HuH-7 (cell line): Measurements from ENCODE around the gene GMDS.

Experiments used
- DNase-seq: peaks from one replicate; pipeline ENCODE4 v3.0.0; 2011; ENCODE audit warnings: low spot score

The GMDS gene

DNA sequence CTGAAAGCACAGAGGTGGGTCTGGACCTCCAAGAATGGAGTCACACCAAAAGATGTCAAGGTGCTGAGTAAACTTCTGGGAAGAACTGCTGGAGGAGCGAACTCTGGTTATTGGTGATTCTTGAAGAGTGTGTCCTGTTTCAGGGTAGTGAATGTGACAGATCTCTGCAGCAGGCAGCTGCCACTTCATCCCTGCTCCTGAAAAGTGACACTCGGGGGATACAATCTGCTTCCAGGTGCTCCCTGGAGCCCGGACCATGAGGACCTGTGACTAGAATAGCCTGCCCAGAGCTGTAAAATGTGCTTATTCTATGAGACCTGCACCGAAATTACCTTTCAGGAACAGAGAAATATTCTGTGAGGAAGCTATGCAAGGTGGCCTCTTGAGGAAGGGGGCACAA lies 444.6 kb downstream of the GMDS start:
- no peak for DNase-seq

DNA sequence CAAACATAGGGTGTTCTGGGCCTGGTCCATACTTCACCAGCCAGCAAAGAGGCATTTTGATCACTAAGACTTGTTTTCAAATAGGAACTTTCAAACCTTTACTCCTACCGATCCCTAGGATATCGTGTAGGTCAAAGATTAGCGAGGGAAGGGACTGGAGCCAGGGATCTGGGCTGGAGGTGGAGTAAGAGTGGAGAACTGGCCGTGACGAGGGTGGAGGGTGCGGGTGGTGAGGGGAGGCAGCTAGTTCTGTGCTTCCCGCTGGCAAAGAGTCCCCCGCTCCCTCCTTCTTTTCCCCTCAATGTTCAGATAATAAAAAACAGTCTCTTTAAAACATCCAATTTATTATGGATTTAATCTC lies 446.5 kb downstream of the GMDS start:
- DNase-seq = no peak

DNA sequence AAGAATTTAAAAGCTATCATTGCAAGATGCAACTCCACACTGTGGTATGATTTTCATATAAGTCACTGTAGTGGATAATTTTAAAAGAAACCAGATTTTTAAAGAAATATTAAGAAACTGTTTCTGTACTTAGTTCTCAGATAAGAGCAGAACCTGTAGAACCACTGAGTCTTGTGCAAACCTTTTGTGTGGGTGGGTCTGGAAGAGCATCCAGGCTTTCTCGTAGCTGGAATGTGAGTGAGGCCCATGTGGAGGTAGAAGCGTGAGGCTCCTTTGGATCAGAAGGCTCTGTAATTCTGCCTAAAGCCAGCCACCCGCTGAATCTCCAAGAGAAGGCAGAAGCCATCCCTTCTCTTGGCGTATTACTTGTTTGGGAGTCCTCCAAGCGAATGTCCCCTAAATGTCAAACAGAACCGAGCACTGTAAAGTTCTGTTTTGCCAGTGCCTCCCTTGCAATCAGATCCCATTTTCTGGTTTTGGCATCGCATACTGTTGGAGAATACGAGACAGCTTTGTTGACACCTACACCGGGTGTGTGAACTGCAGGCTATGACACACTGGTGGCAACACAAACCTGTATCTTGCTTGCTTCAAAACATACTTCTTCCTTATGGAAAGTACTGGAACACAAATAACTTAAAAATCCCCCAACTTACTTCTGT lies 447.0 kb downstream of the GMDS start:
- DNase-seq = no peak

DNA sequence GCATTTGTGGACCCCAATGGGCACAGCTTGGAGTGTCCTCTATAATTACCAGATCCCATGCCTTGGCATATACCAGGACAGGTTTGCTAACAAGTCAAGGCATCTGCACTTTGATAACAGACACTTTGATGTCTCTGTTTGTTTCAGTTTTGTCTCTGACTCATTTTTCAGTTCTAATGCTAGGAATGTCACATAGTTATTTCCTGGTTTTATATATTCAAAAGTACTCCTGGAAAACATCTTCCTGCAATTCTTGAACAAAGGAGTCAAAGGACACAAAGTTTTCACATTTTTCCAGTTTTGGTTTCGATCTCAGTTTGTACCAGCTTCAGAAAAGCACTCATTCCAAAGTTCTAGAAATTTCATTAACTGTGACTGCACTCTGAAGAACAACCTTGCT lies 447.6 kb downstream of the GMDS start:
- DNase-seq = no peak

DNA sequence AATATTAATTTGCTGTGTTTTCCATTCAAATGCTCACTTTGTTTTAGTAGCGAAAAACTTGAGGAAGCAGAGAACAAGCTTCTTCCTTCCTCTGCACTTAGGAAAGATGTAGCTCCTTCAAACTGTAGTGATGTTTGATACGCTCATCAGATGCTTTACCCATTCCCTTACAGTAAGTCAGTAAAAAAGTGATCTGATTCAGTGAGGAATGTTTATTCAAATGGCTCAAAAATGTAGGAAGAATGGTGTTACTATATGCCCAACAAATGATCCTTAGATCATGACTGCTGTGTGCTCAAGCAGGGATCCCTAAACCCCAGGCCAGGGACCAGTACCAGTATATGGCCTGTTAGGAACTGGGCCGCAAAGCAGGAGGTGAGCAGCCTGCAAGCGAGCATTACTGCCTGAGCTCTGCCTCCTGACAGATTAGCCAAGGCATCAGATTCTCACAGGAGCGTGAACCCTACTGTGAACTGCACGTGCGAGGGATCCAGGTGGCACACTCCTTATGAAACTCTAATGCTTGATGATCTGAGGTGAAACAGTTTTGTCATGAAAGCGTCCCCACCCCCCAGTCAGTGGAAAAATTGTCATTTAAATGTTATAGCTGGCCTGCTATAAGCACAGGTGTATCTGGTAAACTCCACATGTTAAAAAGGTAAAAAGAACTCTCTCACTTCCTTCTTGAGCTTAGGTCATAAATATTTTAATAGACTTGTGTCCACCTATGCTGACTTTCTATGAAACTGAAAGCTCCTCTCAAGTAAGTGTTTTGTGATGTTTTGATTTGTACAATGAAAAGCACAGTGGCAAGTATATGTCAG lies 448.5 kb downstream of the GMDS start:
- DNase-seq = no peak

DNA sequence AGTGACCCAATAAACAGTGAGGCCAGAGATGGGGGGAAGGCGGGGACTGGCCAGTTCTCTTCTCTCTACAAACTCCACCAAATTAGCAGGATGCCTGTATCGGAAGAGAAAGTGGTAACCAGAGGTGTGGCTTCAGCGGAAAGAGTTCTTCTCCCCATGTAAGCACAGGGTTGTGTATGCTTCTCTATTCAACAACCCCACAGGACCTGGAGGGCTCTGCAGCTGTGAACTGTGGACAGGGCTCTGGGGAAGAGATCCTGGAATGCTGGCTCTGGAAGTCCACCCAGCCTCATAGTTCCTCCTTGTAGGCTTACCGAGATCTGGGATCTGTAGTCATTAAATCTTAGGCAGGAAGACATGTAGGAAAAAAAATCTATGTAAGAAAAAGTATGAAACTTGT lies 449.5 kb downstream of the GMDS start:
- DNase-seq = no peak

DNA sequence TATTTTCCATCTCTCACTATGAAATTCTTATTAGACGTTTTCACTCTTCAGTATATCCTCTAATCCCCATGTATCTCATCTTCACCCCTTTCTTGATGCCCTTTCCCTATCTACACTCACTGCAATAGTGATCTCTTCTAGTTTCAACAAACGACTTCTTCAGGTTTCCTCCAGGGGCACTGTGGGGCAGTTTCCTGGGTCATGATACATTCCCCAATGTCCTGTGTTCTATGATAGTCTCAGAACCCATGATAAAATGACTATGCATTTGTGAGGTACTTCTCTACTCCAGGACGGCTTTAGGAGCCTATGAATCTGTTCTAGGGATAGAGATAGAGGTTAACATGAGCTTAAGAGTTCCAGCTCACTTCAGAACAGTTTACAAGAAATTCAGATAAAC lies 452.4 kb downstream of the GMDS start:
- peak; percentile 60 for DNase-seq

DNA sequence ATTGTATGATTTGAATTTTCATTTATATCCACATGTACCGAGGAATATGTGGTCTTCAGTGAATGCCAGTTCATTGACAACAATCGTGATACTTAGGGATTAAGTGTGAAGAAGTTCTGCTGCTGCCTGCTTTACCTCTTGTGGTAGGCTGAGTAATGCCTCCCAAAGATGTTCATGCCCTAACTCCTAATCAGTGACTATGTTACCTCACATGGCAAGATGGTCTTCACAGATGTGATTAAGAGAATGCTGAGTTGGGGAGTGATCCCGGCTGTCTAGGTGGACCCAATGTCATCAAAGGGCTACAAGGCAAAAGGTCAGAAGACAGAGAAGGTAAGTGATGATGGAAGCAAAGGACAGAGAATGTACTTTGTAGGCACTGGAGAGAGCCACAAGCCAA lies 454.7 kb downstream of the GMDS start:
- DNase-seq = no peak

DNA sequence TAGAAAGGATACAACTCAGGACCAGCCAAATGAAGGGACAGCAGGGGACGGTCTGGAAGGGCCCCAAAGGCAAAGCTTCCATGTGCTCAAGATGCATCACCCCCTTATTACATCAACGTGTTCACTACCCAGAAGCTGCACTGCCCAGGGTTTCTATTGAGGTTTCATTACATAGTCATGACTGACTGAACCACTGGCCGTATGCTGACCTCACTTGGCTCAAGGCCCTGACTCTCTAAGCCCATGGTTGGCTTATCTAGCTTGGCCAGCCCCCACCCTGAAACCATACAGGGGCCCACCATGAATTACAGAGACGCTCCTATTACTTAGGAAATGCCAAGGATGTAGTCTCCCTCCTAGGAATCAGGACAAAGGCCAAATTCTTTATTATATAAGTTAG lies 456.3 kb downstream of the GMDS start:
- DNase-seq = no peak

DNA sequence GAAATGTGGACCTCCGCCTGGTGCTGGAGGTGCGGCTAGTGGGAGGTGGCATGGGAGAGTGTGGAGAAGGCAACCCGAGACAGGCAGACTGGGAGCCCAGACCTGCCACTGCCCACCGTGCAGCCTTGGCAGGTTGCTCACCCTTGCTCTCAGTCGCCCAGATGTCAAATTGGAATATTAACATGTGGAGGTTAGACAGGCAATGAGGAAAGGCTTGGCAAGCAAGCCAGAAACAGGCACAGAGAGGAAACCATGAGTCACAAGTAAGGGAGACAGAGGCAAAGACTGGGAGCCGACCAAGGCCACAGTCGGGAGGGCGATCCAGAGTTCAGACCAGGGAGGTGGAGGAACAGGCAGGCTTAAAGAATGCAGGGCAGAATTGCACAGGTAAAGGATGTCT lies 457.5 kb downstream of the GMDS start:
- DNase-seq = no peak

DNA sequence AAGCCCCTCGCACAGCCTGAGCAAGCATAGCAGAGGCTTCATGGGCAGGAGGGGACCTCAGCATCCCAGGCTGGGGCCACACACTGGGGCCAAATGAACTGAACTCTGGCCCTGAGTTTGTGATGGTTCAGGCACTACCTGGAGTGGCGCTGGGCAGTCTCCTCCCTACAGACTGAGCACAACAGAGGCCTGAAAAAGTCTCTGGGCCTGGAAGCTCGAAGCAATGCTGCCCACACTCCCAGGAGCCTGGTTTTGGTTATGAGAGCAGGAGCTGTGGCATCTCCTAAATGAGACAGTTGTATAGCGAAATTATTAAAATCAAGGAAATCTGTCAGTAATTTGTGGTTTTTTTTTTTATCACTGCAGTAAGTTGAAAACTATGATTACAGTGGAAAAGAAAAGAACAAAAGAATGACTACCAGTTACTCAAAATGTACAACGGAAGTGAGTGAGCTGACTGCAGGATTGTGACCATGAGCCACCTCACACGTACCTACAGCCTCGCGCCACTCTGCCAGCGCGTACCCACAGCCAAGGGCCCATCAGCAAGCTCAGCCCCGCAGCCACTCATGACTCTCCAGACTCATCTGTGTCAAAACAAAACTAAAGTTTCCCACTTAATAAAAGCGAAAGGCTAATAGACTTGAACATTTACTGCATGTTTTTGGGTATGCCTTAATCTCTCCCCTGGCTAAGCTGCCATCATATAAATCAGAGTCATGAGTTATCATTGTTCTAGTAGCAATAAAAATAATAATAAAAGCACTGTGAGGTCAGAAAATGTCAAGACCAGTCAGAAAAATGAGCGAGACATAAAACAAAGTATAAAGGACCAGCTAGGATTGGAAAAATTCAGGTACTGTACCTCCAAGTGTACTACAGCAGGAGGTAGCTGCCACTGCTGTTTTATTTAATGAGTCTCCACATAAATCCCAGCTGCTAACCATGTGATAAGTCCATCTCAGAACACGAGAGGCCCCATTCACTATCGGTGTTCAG lies 458.7 kb downstream of the GMDS start:
- no peak for DNase-seq

DNA sequence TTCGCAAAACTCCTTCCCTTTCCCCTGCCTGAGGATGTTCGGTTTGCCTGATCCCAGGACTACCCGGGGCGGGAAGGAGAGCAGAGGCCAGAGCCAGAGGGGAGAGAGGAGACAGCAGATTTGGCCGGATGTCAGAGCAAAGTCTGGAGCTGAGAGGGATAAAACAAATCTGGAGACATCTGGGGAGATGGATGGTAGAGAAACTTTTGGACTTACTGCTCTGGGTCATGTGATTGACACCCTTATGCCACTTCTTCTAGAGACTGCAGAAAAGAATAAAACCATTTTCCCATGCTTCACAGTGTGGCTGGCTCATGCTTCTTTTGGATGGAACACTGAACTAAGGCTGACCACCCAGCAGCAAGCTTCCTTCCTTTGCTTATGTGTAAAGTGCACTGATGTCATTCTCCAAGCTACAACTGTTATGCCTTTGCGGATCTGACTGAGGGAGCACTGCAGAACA lies 461.0 kb downstream of the GMDS start:
- DNase-seq = no peak

DNA sequence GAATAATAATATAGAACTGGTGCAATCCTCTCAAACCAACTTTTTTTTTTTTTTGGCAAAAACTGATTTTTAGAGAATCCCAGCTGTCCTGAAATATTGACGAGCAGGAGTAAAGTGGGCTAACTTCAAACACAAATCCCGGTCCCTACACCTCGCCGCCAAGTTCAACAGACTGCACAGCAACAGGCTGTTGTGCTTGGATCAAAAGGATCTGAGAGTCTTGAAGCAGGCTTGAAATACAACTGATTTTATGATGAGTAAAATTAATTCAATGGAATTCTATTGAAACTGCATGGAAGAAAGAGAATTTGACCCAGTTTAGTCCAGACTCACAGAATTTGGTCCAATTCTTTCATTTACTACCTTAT lies 463.6 kb downstream of the GMDS start:
- DNase-seq = no peak

DNA sequence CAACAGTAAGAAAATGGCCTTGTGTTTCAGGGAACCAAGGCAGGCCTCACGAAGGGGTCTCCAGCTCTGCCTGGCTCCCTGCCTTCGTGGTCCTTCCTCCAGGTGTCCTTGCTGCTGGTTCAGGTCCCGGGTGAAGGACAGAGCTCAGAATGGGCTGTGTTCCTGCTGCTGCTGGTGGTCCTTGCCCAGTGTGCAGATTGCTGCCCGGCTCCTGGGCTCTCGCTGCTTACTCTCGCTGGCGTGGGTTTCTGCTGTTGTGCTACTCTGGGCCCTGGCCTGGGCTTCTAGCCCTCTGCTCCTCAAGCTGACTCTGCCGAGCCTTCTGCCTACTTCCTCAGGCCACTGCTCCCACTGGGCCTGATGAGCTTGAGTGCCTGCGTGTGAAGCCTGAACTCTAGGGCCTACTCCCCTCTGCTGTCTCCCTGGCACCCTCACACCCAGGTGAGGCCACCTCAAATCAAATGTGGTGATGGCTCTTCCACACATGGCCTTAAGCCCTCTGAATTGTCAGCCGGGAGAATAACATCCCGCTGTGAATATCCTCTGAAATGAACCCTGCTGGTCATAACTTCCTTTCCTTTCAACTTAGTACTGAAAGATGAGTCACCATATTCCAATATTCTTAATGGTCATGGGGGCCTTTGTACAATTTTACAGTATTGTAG lies 464.1 kb downstream of the GMDS start:
- DNase-seq = no peak

DNA sequence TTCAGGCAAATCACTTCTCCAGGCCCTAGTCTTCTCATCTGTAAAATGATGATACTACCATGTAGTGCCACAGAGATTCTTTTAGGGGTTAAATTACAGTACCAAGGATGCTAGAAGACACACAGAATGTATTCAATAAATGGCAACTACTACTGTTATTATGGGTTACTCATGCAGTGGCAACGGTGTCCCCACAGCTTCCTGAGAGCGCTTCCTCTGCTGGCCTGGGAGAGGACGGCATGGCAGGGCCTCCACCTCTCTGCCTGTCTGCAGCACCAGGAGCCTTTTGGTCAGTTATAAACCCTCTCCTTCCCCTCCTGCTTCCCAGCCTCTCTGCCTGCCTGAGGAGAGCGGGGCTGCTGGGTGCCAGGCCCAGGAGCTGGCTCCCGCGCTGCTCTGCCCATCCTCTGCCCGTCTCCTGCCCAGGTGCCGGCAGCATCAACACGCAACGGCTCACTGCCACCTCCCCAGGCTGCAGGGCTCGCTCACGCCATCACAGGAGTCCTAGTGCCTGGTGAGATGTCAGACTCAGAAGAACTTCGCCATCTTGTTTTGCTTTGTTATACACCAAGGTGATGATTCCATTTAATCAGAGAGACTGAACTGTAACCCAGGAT lies 465.0 kb downstream of the GMDS start:
- no peak for DNase-seq

DNA sequence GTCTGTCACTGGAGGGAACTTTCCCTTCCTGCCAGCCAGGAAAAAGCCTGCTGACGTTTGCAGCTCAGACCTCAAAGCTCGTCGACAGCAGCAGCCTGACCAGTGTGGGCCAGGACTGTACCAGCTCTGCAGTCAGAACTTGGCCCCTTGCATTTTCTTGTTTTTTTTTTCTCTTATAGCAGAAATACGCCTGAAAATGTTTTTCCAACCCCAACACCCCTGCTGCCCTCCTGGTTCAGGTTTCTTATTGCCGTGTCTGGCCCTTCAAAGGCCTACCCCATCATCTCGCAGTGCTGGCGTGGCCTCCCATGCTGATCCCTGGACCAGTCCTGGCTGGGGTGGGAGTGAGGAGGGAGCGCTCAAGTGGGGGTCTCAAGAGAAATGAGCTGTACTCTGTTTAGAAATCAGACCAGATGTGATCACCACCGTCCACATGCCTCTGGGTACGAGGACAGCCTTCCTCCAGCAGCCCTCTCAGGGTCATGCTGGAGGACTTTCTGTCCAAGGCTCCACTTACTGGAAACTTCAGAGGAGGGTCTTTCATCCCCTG lies 466.6 kb downstream of the GMDS start:
- no peak for DNase-seq

DNA sequence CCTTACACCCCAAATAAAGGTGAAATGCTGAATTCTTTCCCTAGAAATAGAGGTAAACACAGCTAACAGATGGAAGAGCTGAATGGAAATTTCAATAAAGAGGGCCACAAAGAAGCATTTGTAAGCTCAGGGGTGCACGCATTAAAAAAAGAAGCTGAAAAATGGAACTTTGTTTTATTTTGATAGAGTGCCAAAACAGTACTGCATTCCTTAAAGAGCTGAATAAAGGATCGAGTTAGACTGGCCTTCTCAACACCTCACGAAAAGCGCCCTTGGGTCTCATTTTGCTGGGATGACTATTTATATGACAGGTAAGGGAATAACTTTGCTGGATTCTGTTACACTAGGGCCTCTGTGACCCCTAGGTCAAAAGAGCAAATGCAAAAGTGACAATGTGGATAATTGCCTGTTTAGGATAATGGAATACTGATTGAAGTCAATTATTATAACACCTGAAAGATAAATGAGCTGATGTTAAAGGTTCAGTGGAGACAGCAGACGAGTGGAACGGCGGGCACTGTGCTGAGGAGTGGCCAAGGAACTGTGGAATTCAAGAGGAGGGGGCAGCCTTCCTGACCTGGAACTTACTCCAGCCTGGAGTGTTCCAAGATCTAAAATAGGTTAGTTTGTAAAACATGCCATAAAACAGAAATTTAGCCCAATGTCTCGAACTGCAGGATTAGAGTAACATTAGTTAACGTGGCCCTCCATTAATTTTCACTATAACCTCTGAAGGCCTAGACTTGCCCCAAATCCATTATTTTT lies 467.3 kb downstream of the GMDS start:
- no peak for DNase-seq

DNA sequence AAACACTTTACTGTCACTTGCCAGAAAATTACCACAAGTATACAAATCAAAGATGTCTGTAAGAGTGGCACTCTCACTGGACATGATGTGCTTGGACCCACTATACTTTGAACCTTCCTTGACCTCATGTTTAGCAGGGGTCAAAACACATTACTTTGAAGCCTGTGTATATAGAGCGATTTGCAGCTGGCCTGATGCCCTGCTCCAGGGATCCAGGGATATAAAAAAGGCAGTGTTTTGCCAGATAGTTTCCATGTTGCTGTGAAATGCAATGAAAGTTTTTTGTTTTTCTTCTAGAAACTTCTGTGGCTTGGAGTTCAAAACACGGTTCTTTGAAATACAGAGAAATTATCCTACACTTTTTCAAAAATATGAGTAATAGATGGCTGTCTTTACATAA lies 470.0 kb downstream of the GMDS start:
- DNase-seq = no peak

DNA sequence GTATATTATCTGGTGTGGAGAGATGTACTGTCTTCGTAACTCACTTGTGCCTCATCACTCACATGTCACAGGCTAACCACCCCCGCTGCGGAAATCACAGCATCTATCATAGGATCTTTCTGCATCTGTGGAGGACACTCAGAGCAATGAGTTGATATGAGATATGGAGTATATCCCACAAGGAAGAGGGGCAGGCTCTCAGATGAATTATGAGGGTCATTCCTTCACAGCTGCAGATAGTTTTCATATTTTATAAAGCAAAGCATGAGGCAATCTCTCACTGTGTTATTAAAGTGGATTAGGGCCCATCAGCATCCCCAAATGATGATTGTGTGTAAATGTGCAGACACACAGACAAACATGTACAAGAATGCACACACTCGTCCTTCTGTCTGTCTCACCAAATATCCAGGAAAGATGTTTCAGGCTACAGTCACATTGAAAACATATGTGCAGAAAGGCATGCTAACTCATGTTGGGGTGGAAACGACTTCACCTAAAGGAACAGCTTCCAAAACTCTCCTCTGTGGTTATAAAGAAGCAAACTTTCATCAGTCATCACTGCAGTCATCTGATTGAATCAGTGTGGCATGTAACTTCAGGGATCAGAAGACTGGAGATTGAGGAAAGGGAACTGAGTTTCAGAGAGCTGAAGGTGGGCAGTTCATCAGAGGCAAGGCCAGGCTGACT lies 471.0 kb downstream of the GMDS start:
- no peak for DNase-seq

DNA sequence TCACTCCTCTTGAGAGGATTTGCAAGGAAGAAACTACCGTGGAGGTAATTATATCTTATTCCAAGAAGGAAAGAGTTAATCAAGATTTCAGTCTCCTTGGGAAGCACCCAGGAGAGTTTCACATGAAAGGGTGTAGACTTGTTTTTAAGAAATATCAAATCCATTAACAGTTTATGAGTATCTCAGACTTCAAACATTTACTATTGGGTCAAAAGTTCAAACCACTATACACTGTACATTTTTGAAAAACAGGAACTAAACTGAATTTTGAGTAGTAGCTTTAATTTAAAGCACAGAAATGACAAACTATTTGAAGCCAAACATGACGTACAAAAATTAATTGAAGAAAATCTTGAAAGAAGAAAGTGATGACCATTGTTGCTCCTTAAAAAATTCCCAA lies 471.7 kb downstream of the GMDS start:
- no peak for DNase-seq
